HG03139 (cell line): ENCODE results near the gene SHISA6.

Experiments used
- ATAC-seq: cut with Tn5 transposase; IDR thresholded peaks from one replicate; pipeline ENCODE4 v1.9.1; 2021; ENCODE audit not compliant: unreplicated experiment

SHISA6 gene

GRCh38 chr17:11240841-11241610 is at the start of gene SHISA6:
TSS of gene SHISA6 (plus strand) at chr17:11241213.
- ATAC-seq, result no peak

GRCh38 chr17:11195801-11196200 is 45.2 kb upstream of the SHISA6 start:
- ATAC-seq, result no peak

GRCh38 chr17:11204991-11205390 is 36.0 kb upstream of the SHISA6 start:
- no peak for ATAC-seq

- no peak for ATAC-seq
Observed at GRCh38 chr17:11205659-11206058, 35.4 kb upstream of the SHISA6 start.

GRCh38 chr17:11209906-11210305 is 31.1 kb upstream of the SHISA6 start:
- no peak for ATAC-seq

GRCh38 chr17:11212792-11213191 is 28.2 kb upstream of the SHISA6 start:
- ATAC-seq, result no peak

GRCh38 chr17:11216976-11217375 is 24.0 kb upstream of the SHISA6 start:
- ATAC-seq, result no peak

- no peak for ATAC-seq
Observed at GRCh38 chr17:11221196-11221595, 19.8 kb upstream of the SHISA6 start.

- no peak for ATAC-seq
Observed at GRCh38 chr17:11221721-11222120, 19.3 kb upstream of the SHISA6 start.

GRCh38 chr17:11238705-11239104 is 2.3 kb upstream of the SHISA6 start:
- ATAC-seq, result no peak

- no peak for ATAC-seq
Observed at GRCh38 chr17:11239379-11239970, 1.5 kb upstream of the SHISA6 start.

GRCh38 chr17:11240041-11240840 is 772 bp upstream of the SHISA6 start:
- no peak for ATAC-seq

GRCh38 chr17:11241611-11242226 is 706 bp downstream of the SHISA6 start:
- ATAC-seq, result no peak

- no peak for ATAC-seq
Observed at GRCh38 chr17:11242411-11242810, 1.4 kb downstream of the SHISA6 start.

- ATAC-seq, result no peak
Observed at GRCh38 chr17:11244776-11245175, 3.8 kb downstream of the SHISA6 start.

GRCh38 chr17:11245187-11245586 is 4.2 kb downstream of the SHISA6 start:
- ATAC-seq, result no peak

- no peak for ATAC-seq
Observed at GRCh38 chr17:11245791-11246190, 4.8 kb downstream of the SHISA6 start.

GRCh38 chr17:11250161-11250560 is 9.1 kb downstream of the SHISA6 start:
- no peak for ATAC-seq

GRCh38 chr17:11251561-11252107 is 10.6 kb downstream of the SHISA6 start:
- ATAC-seq, result no peak

- ATAC-seq, result no peak
Observed at GRCh38 chr17:11252146-11252545, 11.1 kb downstream of the SHISA6 start.

GRCh38 chr17:11256877-11257276 is 15.9 kb downstream of the SHISA6 start:
- ATAC-seq, result no peak
